Right lobe of liver (tissue), 6 donors: Measurements from ENCODE around the gene CAMK4. TPM values are rescaled to one million over a fixed set of nuclear protein-coding genes. Genes with fewer than 3 reads are reported as not detected.

Experiments
- ATAC-seq, 4 donors: fragments of 200-7000 bp; cut with Tn5 transposase; one replicate each; pipeline ENCODE4 v1.9.1; 2020; ENCODE audit warnings: mild to moderate bottlenecking in 4 of 4, moderate library complexity in 4 of 4
- DNase-seq, 3 donors: peaks; one replicate each; pipeline ENCODE4 v3.0.0-alpha.2; 2020
- H3K27ac ChIP-seq, 3 donors: fragments of 200-600 bp; one replicate each; pipeline ENCODE4 v1.8.0; 2022
- H3K27me3 ChIP-seq, 2 donors: fragments of 200-600 bp; one replicate each; pipeline ENCODE4 v1.8.0; 2022
- H3K36me3 ChIP-seq, 4 donors: fragments of 200-600 bp; sonication (generic) in 1 of 4; one replicate each; pipeline versions ENCODE4 v1.5.1 to v1.8.0; 2017 to 2022; ENCODE audit warnings: control low read depth in 1 of 4
- H3K4me1 ChIP-seq, 4 donors: fragments of 200-600 bp; sonication (generic) in 1 of 4; one replicate each; pipeline versions ENCODE4 v1.5.1 to v1.8.0; 2017 to 2022; ENCODE audit warnings: control low read depth in 1 of 4
- H3K4me3 ChIP-seq, 3 donors: fragments of 200-600 bp; one replicate each; pipeline ENCODE4 v1.8.0; 2022
- H3K9me3 ChIP-seq, 4 donors: fragments of 200-600 bp; sonication (generic) in 1 of 4; one replicate each; pipeline versions ENCODE4 v1.5.1 to v1.8.0; 2017 to 2022; ENCODE audit warnings: control low read depth in 1 of 4
- CTCF ChIP-seq, 4 donors: fragments of 200-600 bp in 3 of 4; fragments of 450-650 bp in 1 of 4; IDR thresholded peaks; one replicate each; pipeline versions ENCODE4 v1.5.1 to v1.8.0; 2016 to 2022; ENCODE audit warnings: antibody characterized with exemption in 4 of 4, mild to moderate bottlenecking in 2 of 4
- POLR2A ChIP-seq: fragments of 450-650 bp; IDR thresholded peaks from one replicate; pipeline ENCODE4 v1.6.1; 2017; ENCODE audit warnings: antibody characterized with exemption, mild to moderate bottlenecking
- WGBS: methylation state at CpG from one replicate; pipeline ENCODE4 v1.1.6; 2018; ENCODE audit warnings: low coverage, low lambda C conversion rate; ENCODE audit not compliant: insufficient coverage; ENCODE audit errors: missing lambda C conversion rate; 5-methylcytosine and 5-hydroxymethylcytosine counted together
- intact Hi-C, 2 donors: fragments of 100-400 bp; cut with DNase I; formaldehyde crosslinking; loops; one replicate each; pipeline versions ENCODE4 v1.11.2 to v1.14.1; 2022
- total RNA-seq, 6 experiments: library from RNA; depleted of rRNA in 2 of 6; stranded (reverse); fragments of >200 nt in 2 of 6; fragmentation: NEBNext Ultra II Directional in 3 of 6; extraction: Animal tissue kit (Norgen Biotek cat#: 25700) in 3 of 6; gene quantifications; one replicate each; pipeline versions ENCODE4 v1.1.0 to v1.2.4, GENCODE V29; 2016 to 2023
- donor health status: DM: no; HTN: yes; CAD: no.
- donor health status: DM: no; HTN: no; CAD: no.
- donor health status: DM: no; HTN: no; CAD: no.
- donor health status: DM: no; HTN: yes; CAD: no.
- donor health status: DM: no; HTN: yes; CAD: no.

CAMK4 gene
- total RNA-seq, 6 experiments from 2014 or later = 0.81 to 4.3 (median 1.3) TPM

GRCh38 chr5:111194925-111195324 lies 29.3 kb upstream of the CAMK4 start:
- H3K36me3 ChIP-seq = no peaks in the 10 kb centered on the region
- intact Hi-C loops = no loop called here
- WGBS = 52% methylated on average over 2 of the region's 2 CpGs
- H3K9me3 ChIP-seq = no peaks in the 10 kb centered on the region
- no peak for ATAC-seq
- TF ChIP-seq CTCF (IDR thresholded peaks at IDR 0.05) (no peak), POLR2A (no peak)
- H3K4me3 ChIP-seq = no peak overlapping the region
- no peaks in the 10 kb centered on the region for H3K27me3 ChIP-seq
- no peak overlapping the region for H3K27ac ChIP-seq
- no peaks in the 10 kb centered on the region for H3K4me1 ChIP-seq
- DNase-seq = no peak

GRCh38 chr5:111197523-111197922 lies 26.7 kb upstream of the CAMK4 start:
- peak; percentile 38 to 63 (median 55) for DNase-seq
- H3K9me3 ChIP-seq = no peaks in the 10 kb centered on the region
- 0% methylated on average over 1 of the region's 1 CpG for WGBS
- no peaks in the 10 kb centered on the region for H3K36me3 ChIP-seq
- H3K27me3 ChIP-seq = no peaks in the 10 kb centered on the region
- no peak overlapping the region for H3K4me3 ChIP-seq
- intact Hi-C loops = no loop called here
- TF ChIP-seq POLR2A (no peak), CTCF (IDR thresholded peaks at IDR 0.05) (no peak)
- peak in 3 of 4 donors; percentile 31 to 54 (median 53) for ATAC-seq
- no peaks in the 10 kb centered on the region for H3K4me1 ChIP-seq
- no peak overlapping the region for H3K27ac ChIP-seq

- Histone ChIP-seq H3K27ac (no peak overlapping the region), H3K4me1 (no peaks in the 10 kb centered on the region), H3K4me3 (no peak overlapping the region), H3K27me3 (no peaks in the 10 kb centered on the region), H3K9me3 (no peaks in the 10 kb centered on the region), H3K36me3 (no peaks in the 10 kb centered on the region)
- ATAC-seq = no peak
- 46% methylated on average over 4 of the region's 4 CpGs for WGBS
- intact Hi-C loops = no loop called here
- no peak for DNase-seq
- no peak for TF ChIP-seq CTCF (IDR thresholded peaks at IDR 0.05)
- no peak for TF ChIP-seq POLR2A
These were observed 25.8 kb upstream of the CAMK4 start for GRCh38 chr5:111198281-111198966.

GRCh38 chr5:111200828-111201227 lies 23.4 kb upstream of the CAMK4 start:
- H3K27ac ChIP-seq = no peak overlapping the region
- no peaks in the 10 kb centered on the region for H3K27me3 ChIP-seq
- TF ChIP-seq CTCF (IDR thresholded peaks at IDR 0.05) (no peak), POLR2A (no peak)
- no peak for DNase-seq
- no peak for ATAC-seq
- H3K4me3 ChIP-seq = no peak overlapping the region
- H3K36me3 ChIP-seq = no peaks in the 10 kb centered on the region
- H3K9me3 ChIP-seq = no peaks in the 10 kb centered on the region
- WGBS = 17% methylated on average over 1 of the region's 1 CpG
- intact Hi-C loops = no loop called here
- no peaks in the 10 kb centered on the region for H3K4me1 ChIP-seq

GRCh38 chr5:111201705-111202104 lies 22.5 kb upstream of the CAMK4 start:
- Histone ChIP-seq H3K36me3 (no peaks in the 10 kb centered on the region), H3K9me3 (no peaks in the 10 kb centered on the region), H3K27ac (no peak overlapping the region), H3K27me3 (no peaks in the 10 kb centered on the region), H3K4me3 (no peak overlapping the region), H3K4me1 (no peaks in the 10 kb centered on the region)
- no peak for ATAC-seq
- DNase-seq = no peak
- whole genome bisulfite sequencing = 42% methylated on average over 3 of the region's 3 CpGs
- intact Hi-C loops = no loop called here
- TF ChIP-seq CTCF (IDR thresholded peaks at IDR 0.05) (no peak), POLR2A (no peak)
